Adipocyte (in vitro differentiated cells): ENCODE data around the gene MBD5.

Experiments used
- DNase-seq: peaks from one replicate; pipeline ENCODE4 v3.0.0-alpha.2; 2015; ENCODE audit warnings: low read depth
- H3K27me3 ChIP-seq: replicated peaks from 2 replicates; pipeline ENCODE4 v1.7.0; 2013; ENCODE audit warnings: mild to moderate bottlenecking, low read length, moderate library complexity; ENCODE audit not compliant: control insufficient read depth, insufficient read depth
- H3K36me3 ChIP-seq: 2 replicates; pipeline ENCODE4 v1.7.0; 2013; ENCODE audit warnings: low read length, mild to moderate bottlenecking, moderate library complexity; ENCODE audit not compliant: control insufficient read depth, insufficient read depth, severe bottlenecking
- H3K4me1 ChIP-seq: 2 replicates; pipeline ENCODE4 v1.7.0; 2013; ENCODE audit warnings: mild to moderate bottlenecking, low read length, moderate library complexity; ENCODE audit not compliant: control insufficient read depth, insufficient read depth
- H3K4me3 ChIP-seq: 2 replicates; pipeline ENCODE4 v1.7.0; 2013; ENCODE audit warnings: mild to moderate bottlenecking, low read length, moderate library complexity
- H3K9ac ChIP-seq: 2 replicates; pipeline ENCODE4 v1.7.0; 2013; ENCODE audit warnings: mild to moderate bottlenecking, low read length, moderate library complexity
- H3K9me3 ChIP-seq: 2 replicates; pipeline ENCODE4 v1.7.0; 2013; ENCODE audit warnings: mild to moderate bottlenecking, low read length, moderate library complexity; ENCODE audit not compliant: control insufficient read depth

Gene MBD5

GRCh38 chr2:148552675-148553331 lies 531.9 kb downstream of the MBD5 start:
- DNase-seq = peak; percentile 9
- no peak overlapping the region for H3K9ac ChIP-seq
- no peaks in the 10 kb centered on the region for H3K36me3 ChIP-seq
- peak overlapping the region; percentile 69 for H3K4me3 ChIP-seq
- no peaks in the 10 kb centered on the region for H3K4me1 ChIP-seq
- peaks cover 5% of the 10 kb centered on the region for H3K27me3 ChIP-seq
- H3K9me3 ChIP-seq = peaks cover 3% of the 10 kb centered on the region

- H3K36me3 ChIP-seq = no peaks in the 10 kb centered on the region
- peaks cover 3% of the 10 kb centered on the region for H3K27me3 ChIP-seq
- peak overlapping the region; percentile 69 for H3K4me3 ChIP-seq
- H3K9ac ChIP-seq = no peak overlapping the region
- H3K4me1 ChIP-seq = no peaks in the 10 kb centered on the region
- no peak for DNase-seq
- H3K9me3 ChIP-seq = peaks cover 8% of the 10 kb centered on the region
Measured at GRCh38 chr2:148553332-148553887, 532.5 kb downstream of the MBD5 start.

GRCh38 chr2:148554459-148555247 lies 533.8 kb downstream of the MBD5 start:
- H3K36me3 ChIP-seq = no peaks in the 10 kb centered on the region
- no peak overlapping the region for H3K4me3 ChIP-seq
- H3K9me3 ChIP-seq = peaks cover 8% of the 10 kb centered on the region
- no peaks in the 10 kb centered on the region for H3K27me3 ChIP-seq
- no peak overlapping the region for H3K9ac ChIP-seq
- H3K4me1 ChIP-seq = no peaks in the 10 kb centered on the region
- peak; percentile 3 for DNase-seq

- H3K9me3 ChIP-seq = peaks cover 8% of the 10 kb centered on the region
- H3K4me1 ChIP-seq = no peaks in the 10 kb centered on the region
- no peaks in the 10 kb centered on the region for H3K27me3 ChIP-seq
- no peak overlapping the region for H3K9ac ChIP-seq
- DNase-seq = no peak
- no peak overlapping the region for H3K4me3 ChIP-seq
- H3K36me3 ChIP-seq = no peaks in the 10 kb centered on the region
Measured at GRCh38 chr2:148555622-148556294, 534.9 kb downstream of the MBD5 start.

- Histone ChIP-seq H3K9ac (no peak overlapping the region), H3K36me3 (no peaks in the 10 kb centered on the region), H3K9me3 (peaks cover 8% of the 10 kb centered on the region), H3K4me1 (no peaks in the 10 kb centered on the region), H3K4me3 (no peak overlapping the region), H3K27me3 (peaks cover 8% of the 10 kb centered on the region)
- DNase-seq = no peak
Measured at GRCh38 chr2:148557844-148558436, 537.0 kb downstream of the MBD5 start.

- H3K9me3 ChIP-seq = peaks cover 8% of the 10 kb centered on the region
- no peaks in the 10 kb centered on the region for H3K36me3 ChIP-seq
- H3K4me1 ChIP-seq = no peaks in the 10 kb centered on the region
- peaks cover 8% of the 10 kb centered on the region for H3K27me3 ChIP-seq
- no peak overlapping the region for H3K9ac ChIP-seq
- DNase-seq = peak; percentile 9
- H3K4me3 ChIP-seq = no peak overlapping the region
Measured at GRCh38 chr2:148560496-148560895, 539.6 kb downstream of the MBD5 start.

- Histone ChIP-seq H3K4me1 (no peaks in the 10 kb centered on the region), H3K36me3 (no peaks in the 10 kb centered on the region), H3K9ac (no peak overlapping the region), H3K4me3 (no peak overlapping the region), H3K27me3 (peaks cover 11% of the 10 kb centered on the region), H3K9me3 (peaks cover 8% of the 10 kb centered on the region)
- no peak for DNase-seq
Measured at GRCh38 chr2:148561389-148561788, 540.5 kb downstream of the MBD5 start.

GRCh38 chr2:148565272-148565894 lies 544.5 kb downstream of the MBD5 start:
- H3K36me3 ChIP-seq = no peaks in the 10 kb centered on the region
- H3K4me1 ChIP-seq = no peaks in the 10 kb centered on the region
- no peak overlapping the region for H3K4me3 ChIP-seq
- peak; percentile 7 for DNase-seq
- H3K27me3 ChIP-seq = peaks cover 23% of the 10 kb centered on the region
- H3K9ac ChIP-seq = no peak overlapping the region
- no peaks in the 10 kb centered on the region for H3K9me3 ChIP-seq
